ENCODE results near the gene PSMC3.

DNA sequence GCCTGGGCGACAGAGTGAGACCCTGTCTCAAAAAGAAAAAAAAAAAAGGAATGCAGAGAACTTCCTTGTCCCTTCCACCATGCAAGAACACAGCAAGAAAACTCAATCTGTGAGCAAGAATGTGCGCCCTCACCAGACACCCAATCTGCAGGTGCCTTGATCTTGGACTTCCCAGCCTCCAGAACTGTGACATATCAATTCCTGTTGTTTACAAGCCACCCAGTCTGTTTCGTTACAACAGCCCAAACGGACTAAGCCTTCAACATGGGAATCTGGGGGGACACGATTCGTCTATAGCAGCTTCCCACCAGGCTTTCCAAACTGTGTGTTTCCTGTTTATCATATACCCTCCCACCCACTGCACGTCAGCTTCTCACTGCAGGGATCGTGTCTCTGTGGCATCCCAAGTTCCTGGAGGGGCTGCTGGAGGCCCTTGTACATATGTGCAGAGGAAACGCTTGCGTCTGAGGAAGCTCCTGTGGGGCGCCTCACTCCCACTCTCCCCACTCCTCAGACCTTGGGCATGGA is 11.0 kb upstream of the PSMC3 start:
- no peak for TF ChIP-seq EZH2 (IDR thresholded peaks at IDR 0.05; ENCODE audit: borderline replicate concordance, low read depth, low read length, poor library complexity, severe bottlenecking)
- TF ChIP-seq, protein P1, sequence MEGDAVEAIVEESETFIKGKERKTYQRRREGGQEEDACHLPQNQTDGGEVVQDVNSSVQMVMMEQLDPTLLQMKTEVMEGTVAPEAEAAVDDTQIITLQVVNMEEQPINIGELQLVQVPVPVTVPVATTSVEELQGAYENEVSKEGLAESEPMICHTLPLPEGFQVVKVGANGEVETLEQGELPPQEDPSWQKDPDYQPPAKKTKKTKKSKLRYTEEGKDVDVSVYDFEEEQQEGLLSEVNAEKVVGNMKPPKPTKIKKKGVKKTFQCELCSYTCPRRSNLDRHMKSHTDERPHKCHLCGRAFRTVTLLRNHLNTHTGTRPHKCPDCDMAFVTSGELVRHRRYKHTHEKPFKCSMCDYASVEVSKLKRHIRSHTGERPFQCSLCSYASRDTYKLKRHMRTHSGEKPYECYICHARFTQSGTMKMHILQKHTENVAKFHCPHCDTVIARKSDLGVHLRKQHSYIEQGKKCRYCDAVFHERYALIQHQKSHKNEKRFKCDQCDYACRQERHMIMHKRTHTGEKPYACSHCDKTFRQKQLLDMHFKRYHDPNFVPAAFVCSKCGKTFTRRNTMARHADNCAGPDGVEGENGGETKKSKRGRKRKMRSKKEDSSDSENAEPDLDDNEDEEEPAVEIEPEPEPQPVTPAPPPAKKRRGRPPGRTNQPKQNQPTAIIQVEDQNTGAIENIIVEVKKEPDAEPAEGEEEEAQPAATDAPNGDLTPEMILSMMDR (conservative IDR thresholded peaks at IDR 0.05; ENCODE audit: low read depth, low read length): no peak

Data from A673 (cell line).